Colonic mucosa (tissue), 4 donors: Measurements from ENCODE around the gene LRTM1. TPM values are rescaled to one million over a fixed set of nuclear protein-coding genes. Genes with fewer than 3 reads are reported as not detected.

Experiments used
- DNase-seq: peaks from one replicate; pipeline ENCODE4 v3.0.0-alpha.2; 2020
- H3K27ac ChIP-seq: fragments of 200-600 bp; one replicate; pipeline ENCODE4 v1.8.0; 2021
- H3K27me3 ChIP-seq: fragments of 200-600 bp; one replicate; pipeline ENCODE4 v1.8.0; 2021
- H3K36me3 ChIP-seq: fragments of 200-600 bp; one replicate; pipeline ENCODE4 v1.8.0; 2021
- H3K4me1 ChIP-seq: fragments of 200-600 bp; one replicate; pipeline ENCODE4 v1.8.0; 2021; ENCODE audit warnings: mild to moderate bottlenecking
- H3K4me3 ChIP-seq: fragments of 200-600 bp; one replicate; pipeline ENCODE4 v1.8.0; 2021
- H3K9ac ChIP-seq, 2 donors: one replicate each; pipeline ENCODE4 v1.7.0; 2013; ENCODE audit warnings: control low read depth in 2 of 2, low read depth in 2 of 2, low read length in 2 of 2
- H3K9me3 ChIP-seq: fragments of 200-600 bp; one replicate; pipeline ENCODE4 v1.8.0; 2021
- intact Hi-C: fragments of 100-400 bp; cut with DNase I; formaldehyde crosslinking; loops from one replicate; pipeline ENCODE4 v1.14.1; 2022
- total RNA-seq, 2 donors: library from RNA; stranded (reverse); fragmentation: NEBNext Ultra II Directional in 1 of 2; extraction: Animal tissue kit (Norgen Biotek cat#: 25700) in 1 of 2; gene quantifications; one replicate each; pipeline ENCODE4 v1.2.1, GENCODE V29; 2021
- TF ChIP-seq, protein P1 (sequence below): fragments of 200-600 bp; IDR thresholded peaks from one replicate; pipeline ENCODE4 v1.8.0; 2022; ENCODE audit warnings: antibody characterized with exemption, mild to moderate bottlenecking
- donor health status: healthy.
- donor health status: DM: no; HTN: no; CAD: no.
- donor health status: DM: no; HTN: no; CAD: no.

The LRTM1 gene
- total RNA-seq, 2 donors from 2014 or later = not detected

DNA sequence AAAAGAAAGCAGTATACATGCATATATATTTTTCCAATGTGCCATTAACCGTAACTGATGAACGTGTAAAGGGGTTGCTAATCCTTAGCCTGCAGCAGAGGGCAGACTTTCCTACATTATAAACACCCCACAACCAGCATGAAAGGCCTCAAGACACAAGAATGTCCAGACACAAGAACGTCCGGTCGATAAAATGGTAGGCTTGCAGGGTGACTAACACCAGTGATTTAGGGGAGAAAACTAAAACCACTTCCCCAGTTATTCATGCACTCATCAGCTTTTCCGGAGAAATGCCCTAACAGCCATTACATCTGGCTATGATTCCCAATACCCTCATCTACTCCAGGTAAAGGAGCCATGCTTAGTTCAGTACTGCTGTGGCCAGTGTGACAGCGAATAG is 57.4 kb downstream of the LRTM1 start:
- no peak overlapping the region for H3K9ac ChIP-seq
- no peak overlapping the region for H3K4me3 ChIP-seq
- intact Hi-C loops = no loop called here
- DNase-seq = no peak
- H3K9me3 ChIP-seq = no peaks in the 10 kb centered on the region
- no peaks in the 10 kb centered on the region for H3K36me3 ChIP-seq
- no peaks in the 10 kb centered on the region for H3K27me3 ChIP-seq
- H3K4me1 ChIP-seq = no peaks in the 10 kb centered on the region
- H3K27ac ChIP-seq = no peak overlapping the region
- TF ChIP-seq, protein P1, sequence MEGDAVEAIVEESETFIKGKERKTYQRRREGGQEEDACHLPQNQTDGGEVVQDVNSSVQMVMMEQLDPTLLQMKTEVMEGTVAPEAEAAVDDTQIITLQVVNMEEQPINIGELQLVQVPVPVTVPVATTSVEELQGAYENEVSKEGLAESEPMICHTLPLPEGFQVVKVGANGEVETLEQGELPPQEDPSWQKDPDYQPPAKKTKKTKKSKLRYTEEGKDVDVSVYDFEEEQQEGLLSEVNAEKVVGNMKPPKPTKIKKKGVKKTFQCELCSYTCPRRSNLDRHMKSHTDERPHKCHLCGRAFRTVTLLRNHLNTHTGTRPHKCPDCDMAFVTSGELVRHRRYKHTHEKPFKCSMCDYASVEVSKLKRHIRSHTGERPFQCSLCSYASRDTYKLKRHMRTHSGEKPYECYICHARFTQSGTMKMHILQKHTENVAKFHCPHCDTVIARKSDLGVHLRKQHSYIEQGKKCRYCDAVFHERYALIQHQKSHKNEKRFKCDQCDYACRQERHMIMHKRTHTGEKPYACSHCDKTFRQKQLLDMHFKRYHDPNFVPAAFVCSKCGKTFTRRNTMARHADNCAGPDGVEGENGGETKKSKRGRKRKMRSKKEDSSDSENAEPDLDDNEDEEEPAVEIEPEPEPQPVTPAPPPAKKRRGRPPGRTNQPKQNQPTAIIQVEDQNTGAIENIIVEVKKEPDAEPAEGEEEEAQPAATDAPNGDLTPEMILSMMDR = peak; percentile 20
